OCI-LY1 (cell line): ENCODE results near the gene XRCC6.

Source experiments
- H2AFZ ChIP-seq: fragments of 200-600 bp; sonication (generic), shearing (Covaris generic); 2 replicates; pipeline ENCODE4 v1.6.0; 2014; ENCODE audit warnings: antibody characterized with exemption, mild to moderate bottlenecking, low read length
- H3F3A ChIP-seq: fragments of 200-600 bp; sonication (generic), shearing (Covaris generic); 2 replicates; pipeline ENCODE4 v1.6.0; 2014; ENCODE audit warnings: mild to moderate bottlenecking, antibody characterized with exemption, low read length, moderate library complexity; ENCODE audit not compliant: insufficient read depth
- H3K27ac ChIP-seq: fragments of 200-600 bp; sonication (generic); 2 replicates; pipeline ENCODE4 v1.5.1; 2014; ENCODE audit warnings: low read length, mixed run types, mild to moderate bottlenecking, low read depth; ENCODE audit not compliant: poor library complexity, severe bottlenecking
- H3K27me3 ChIP-seq: fragments of 200-600 bp; sonication (generic); 2 replicates; pipeline ENCODE4 v1.6.0; 2014; ENCODE audit warnings: antibody characterized with exemption, mild to moderate bottlenecking, low read length, moderate library complexity; ENCODE audit not compliant: insufficient read depth
- H3K36me3 ChIP-seq: fragments of 200-600 bp; sonication (generic); 2 replicates; pipeline ENCODE4 v1.6.1; 2014; ENCODE audit warnings: mild to moderate bottlenecking, antibody characterized with exemption, low read length, moderate library complexity, mixed read lengths; ENCODE audit not compliant: insufficient read depth
- H3K4me1 ChIP-seq: fragments of 200-600 bp; sonication (generic); 2 replicates; pipeline ENCODE4 v1.5.1; 2014; ENCODE audit warnings: mild to moderate bottlenecking, low read length, moderate library complexity; ENCODE audit not compliant: insufficient read depth, severe bottlenecking
- H3K4me2 ChIP-seq: fragments of 200-600 bp; sonication (generic), shearing (Covaris generic); 2 replicates; pipeline ENCODE4 v1.6.1; 2014; ENCODE audit warnings: low read length
- H3K4me3 ChIP-seq: fragments of 200-600 bp; sonication (generic); 2 replicates; pipeline ENCODE4 v1.5.1; 2014; ENCODE audit warnings: low read length, low read depth, mild to moderate bottlenecking, mixed read lengths; ENCODE audit not compliant: poor library complexity, severe bottlenecking
- H3K79me2 ChIP-seq: fragments of 200-600 bp; shearing (Covaris generic); 2 replicates; pipeline ENCODE4 v1.6.1; 2016; ENCODE audit warnings: mixed run types, low read length, mixed read lengths; ENCODE audit not compliant: insufficient read depth
- H3K9ac ChIP-seq: fragments of 200-600 bp; sonication (generic), shearing (Covaris generic); 2 replicates; pipeline ENCODE4 v1.6.1; 2014; ENCODE audit warnings: mild to moderate bottlenecking, low read length, mixed read lengths
- H3K9me2 ChIP-seq: fragments of 200-600 bp; sonication (generic), shearing (Covaris generic); 2 replicates; pipeline ENCODE4 v1.6.1; 2014; ENCODE audit warnings: low read depth, mild to moderate bottlenecking, low read length, mixed read lengths
- H3K9me3 ChIP-seq: fragments of 200-600 bp; shearing (Covaris generic); 2 replicates; pipeline ENCODE4 v1.6.1; 2014; ENCODE audit warnings: low read length, mixed read lengths
- H4K20me1 ChIP-seq: fragments of 200-600 bp; sonication (generic), shearing (Covaris generic); 2 replicates; pipeline ENCODE4 v1.6.0; 2016; ENCODE audit warnings: mild to moderate bottlenecking, low read length; ENCODE audit not compliant: insufficient read depth
- EZH2 ChIP-seq: fragments of 200-600 bp; sonication (generic), shearing (Covaris generic); IDR thresholded peaks from 2 replicates; pipeline ENCODE4 v1.8.0; 2017; ENCODE audit warnings: borderline replicate concordance, mixed run types, mild to moderate bottlenecking, antibody characterized with exemption, low read length, moderate library complexity, mixed read lengths
- TF ChIP-seq, protein P1 (sequence below): fragments of 200-600 bp; sonication (generic), shearing (Covaris generic); IDR thresholded peaks from 2 replicates; pipeline ENCODE4 v1.5.1; 2017; ENCODE audit warnings: mild to moderate bottlenecking, antibody characterized with exemption, low read length, moderate library complexity, mixed read lengths

XRCC6 gene

DNA sequence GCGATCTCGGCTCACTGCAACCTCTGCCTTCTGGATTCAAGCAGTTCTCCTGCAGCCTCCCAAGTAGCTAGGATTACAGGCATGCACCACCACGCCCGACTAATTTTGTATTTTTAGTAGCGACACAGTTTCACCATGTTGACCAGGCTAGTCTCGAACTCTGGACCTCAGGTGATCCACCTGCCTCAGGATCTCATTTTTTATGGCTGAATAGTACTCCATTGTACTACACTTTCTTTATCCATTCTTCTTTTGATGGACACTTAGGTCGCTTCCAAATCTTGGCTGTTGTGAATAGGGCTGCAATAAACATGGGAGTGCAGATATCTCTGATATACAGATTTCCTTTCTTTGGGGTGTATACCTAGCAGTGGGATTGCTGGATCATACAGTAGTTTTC lies 20.8 kb downstream of the XRCC6 start:
- peaks cover 94% of the 10 kb centered on the region for H3K36me3 ChIP-seq
- H4K20me1 ChIP-seq: no peaks in the 10 kb centered on the region
- H3K79me2 ChIP-seq: no peaks in the 10 kb centered on the region
- H2AFZ ChIP-seq: no peak overlapping the region
- no peak overlapping the region for H3K27ac ChIP-seq
- H3K9me2 ChIP-seq: no peaks in the 10 kb centered on the region
- H3K4me1 ChIP-seq: no peaks in the 10 kb centered on the region
- TF ChIP-seq, protein P1, sequence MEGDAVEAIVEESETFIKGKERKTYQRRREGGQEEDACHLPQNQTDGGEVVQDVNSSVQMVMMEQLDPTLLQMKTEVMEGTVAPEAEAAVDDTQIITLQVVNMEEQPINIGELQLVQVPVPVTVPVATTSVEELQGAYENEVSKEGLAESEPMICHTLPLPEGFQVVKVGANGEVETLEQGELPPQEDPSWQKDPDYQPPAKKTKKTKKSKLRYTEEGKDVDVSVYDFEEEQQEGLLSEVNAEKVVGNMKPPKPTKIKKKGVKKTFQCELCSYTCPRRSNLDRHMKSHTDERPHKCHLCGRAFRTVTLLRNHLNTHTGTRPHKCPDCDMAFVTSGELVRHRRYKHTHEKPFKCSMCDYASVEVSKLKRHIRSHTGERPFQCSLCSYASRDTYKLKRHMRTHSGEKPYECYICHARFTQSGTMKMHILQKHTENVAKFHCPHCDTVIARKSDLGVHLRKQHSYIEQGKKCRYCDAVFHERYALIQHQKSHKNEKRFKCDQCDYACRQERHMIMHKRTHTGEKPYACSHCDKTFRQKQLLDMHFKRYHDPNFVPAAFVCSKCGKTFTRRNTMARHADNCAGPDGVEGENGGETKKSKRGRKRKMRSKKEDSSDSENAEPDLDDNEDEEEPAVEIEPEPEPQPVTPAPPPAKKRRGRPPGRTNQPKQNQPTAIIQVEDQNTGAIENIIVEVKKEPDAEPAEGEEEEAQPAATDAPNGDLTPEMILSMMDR: no peak
- no peak for TF ChIP-seq EZH2
- no peak overlapping the region for H3K4me2 ChIP-seq
- H3K9me3 ChIP-seq: no peaks in the 10 kb centered on the region
- H3F3A ChIP-seq: no peaks in the 10 kb centered on the region
- H3K9ac ChIP-seq: no peak overlapping the region
- H3K4me3 ChIP-seq: no peak overlapping the region
- no peaks in the 10 kb centered on the region for H3K27me3 ChIP-seq

GRCh38 chr22:41642331-41643110 lies 21.4 kb downstream of the XRCC6 start:
- H2AFZ ChIP-seq: no peak overlapping the region
- H3K9me3 ChIP-seq: no peaks in the 10 kb centered on the region
- no peak overlapping the region for H3K4me2 ChIP-seq
- H4K20me1 ChIP-seq: no peaks in the 10 kb centered on the region
- no peak overlapping the region for H3K9ac ChIP-seq
- H3K79me2 ChIP-seq: no peaks in the 10 kb centered on the region
- H3K27ac ChIP-seq: no peak overlapping the region
- H3K27me3 ChIP-seq: no peaks in the 10 kb centered on the region
- H3K4me1 ChIP-seq: no peaks in the 10 kb centered on the region
- no peaks in the 10 kb centered on the region for H3K9me2 ChIP-seq
- no peaks in the 10 kb centered on the region for H3F3A ChIP-seq
- TF ChIP-seq, protein P1: no peak
- no peak for TF ChIP-seq EZH2
- H3K36me3 ChIP-seq: peaks cover 94% of the 10 kb centered on the region
- H3K4me3 ChIP-seq: no peak overlapping the region

DNA sequence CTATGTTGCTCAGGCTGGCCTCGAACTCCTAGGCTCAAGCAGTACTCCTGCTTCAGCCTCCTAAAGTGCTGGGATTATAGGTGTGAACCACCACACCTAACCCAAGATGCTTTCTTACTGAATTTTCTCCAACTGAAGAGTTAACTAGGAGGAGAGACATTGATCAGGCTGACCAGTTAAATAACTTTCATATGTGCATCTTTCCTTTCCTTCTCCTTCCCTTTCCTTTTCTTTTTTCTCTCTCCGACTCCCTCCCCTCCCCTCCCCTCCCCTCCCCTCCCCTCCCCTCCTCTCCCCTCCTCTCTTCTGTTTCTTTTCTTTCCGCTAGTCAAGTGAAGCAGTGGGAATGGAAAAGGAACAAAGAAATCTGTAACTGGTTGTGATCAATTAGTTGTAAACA lies 26.7 kb downstream of the XRCC6 start:
- Histone ChIP-seq H4K20me1 (no peaks in the 10 kb centered on the region), H3K4me2 (no peak overlapping the region), H3F3A (no peaks in the 10 kb centered on the region), H2AFZ (no peak overlapping the region), H3K36me3 (peaks cover 84% of the 10 kb centered on the region), H3K9me2 (no peaks in the 10 kb centered on the region), H3K9me3 (no peaks in the 10 kb centered on the region), H3K4me3 (no peak overlapping the region), H3K9ac (no peak overlapping the region), H3K27ac (no peak overlapping the region), H3K4me1 (no peaks in the 10 kb centered on the region), H3K27me3 (no peaks in the 10 kb centered on the region), H3K79me2 (no peaks in the 10 kb centered on the region)
- TF ChIP-seq, protein P1: no peak
- TF ChIP-seq EZH2: no peak
